Cardiac fibroblast (primary cell): ENCODE results near the gene RPS6KA5.
"Not testable (repeated sequence)": the region's sequence is repeated elsewhere in the genome, so short reads cannot be mapped to it uniquely, and the experiment has no call there.

Experiments used
- DNase-seq, 2 donors: peaks; one replicate each; pipeline versions ENCODE4 v3.0.0 to v3.0.0-alpha.2; 2010; ENCODE audit warnings: low read depth in 2 of 2
- H3K4me3 ChIP-seq, 2 donors: replicated peaks in 1 of 2; 1 replicate in 1 of 2; 2 replicates in 1 of 2; pipeline ENCODE4 v1.5.1; 2011; ENCODE audit warnings: low read depth in 2 of 2, low read length in 2 of 2, mild to moderate bottlenecking in 2 of 2, moderate library complexity in 1 of 2
- CTCF ChIP-seq: IDR thresholded peaks from one replicate; pipeline ENCODE4 v1.5.1; 2011; ENCODE audit warnings: low read depth, mild to moderate bottlenecking, low read length, inconsistent platforms

RPS6KA5 gene

GRCh38 chr14:90836692-90837063 is 223.8 kb downstream of the RPS6KA5 start:
- no peak overlapping the region for H3K4me3 ChIP-seq
- no peak for TF ChIP-seq CTCF
- DNase-seq = no peak

- no peak for TF ChIP-seq CTCF
- no peak for DNase-seq
- H3K4me3 ChIP-seq = no peak overlapping the region
Observed at GRCh38 chr14:90831821-90832220, 228.6 kb downstream of the RPS6KA5 start.

GRCh38 chr14:90830931-90831701 is 229.3 kb downstream of the RPS6KA5 start:
- H3K4me3 ChIP-seq = no peak overlapping the region
- no peak for DNase-seq
- TF ChIP-seq CTCF = no peak

- no peak for TF ChIP-seq CTCF
- H3K4me3 ChIP-seq = no peak overlapping the region
- DNase-seq = no peak
Observed at GRCh38 chr14:90829677-90830076, 230.8 kb downstream of the RPS6KA5 start.

- H3K4me3 ChIP-seq = peak overlapping the region in 1 of 2 donors; percentile 21
- TF ChIP-seq CTCF = no peak
- no peak for DNase-seq
Observed at GRCh38 chr14:90828642-90829487, 231.6 kb downstream of the RPS6KA5 start.

GRCh38 chr14:90827919-90828610 is 232.4 kb downstream of the RPS6KA5 start:
- peak; percentile 85 to 86 for DNase-seq
- TF ChIP-seq CTCF = no peak
- H3K4me3 ChIP-seq = peak overlapping the region; percentile 23 to 45

GRCh38 chr14:90823542-90823941 is 236.9 kb downstream of the RPS6KA5 start:
- not testable (repeated sequence) for H3K4me3 ChIP-seq, DNase-seq
